Gastroesophageal sphincter (tissue), 4 donors: Measurements from ENCODE around the gene RAF1. TPM values are rescaled to one million over a fixed set of nuclear protein-coding genes. Genes with fewer than 3 reads are reported as not detected.

Source experiments
- ATAC-seq: fragments of 150-250 bp; one replicate; pipeline ENCODE4 v1.9.1; 2016; ENCODE audit warnings: mild to moderate bottlenecking, moderate library complexity
- H3K27ac ChIP-seq, 4 donors: fragments of 200-600 bp; sonication (generic) in 3 of 4; 1 replicate in 3 of 4; 2 replicates in 1 of 4; pipeline ENCODE4 v1.5.1; 2016 to 2019
- H3K27me3 ChIP-seq: fragments of 200-600 bp; sonication (generic); one replicate; pipeline ENCODE4 v1.5.1; 2019
- H3K36me3 ChIP-seq, 2 donors: fragments of 200-600 bp; sonication (generic); one replicate each; pipeline ENCODE4 v1.5.1; 2019; ENCODE audit warnings: control low read depth in 1 of 2
- H3K4me1 ChIP-seq, 3 donors: fragments of 200-600 bp; sonication (generic); 1 replicate in 2 of 3; 2 replicates in 1 of 3; pipeline ENCODE4 v1.5.1; 2016 to 2019; ENCODE audit warnings: control low read depth in 2 of 3
- H3K4me3 ChIP-seq, 2 donors: fragments of 200-600 bp; sonication (generic); one replicate each; pipeline ENCODE4 v1.5.1; 2019; ENCODE audit warnings: mild to moderate bottlenecking in 1 of 2, moderate library complexity in 1 of 2
- H3K9me3 ChIP-seq, 3 donors: fragments of 200-600 bp; sonication (generic); one replicate each; pipeline ENCODE4 v1.5.1; 2017 to 2019; ENCODE audit warnings: control low read depth in 2 of 3
- CTCF ChIP-seq, 4 experiments: fragments of 200-600 bp in 2 of 4; fragments of 450-650 bp in 2 of 4; sonication (generic) in 1 of 4; IDR thresholded peaks; one replicate each; pipeline ENCODE4 v1.5.1; 2017 to 2019; ENCODE audit warnings: antibody characterized with exemption in 4 of 4, mild to moderate bottlenecking in 2 of 4, moderate library complexity in 2 of 4
- EP300 ChIP-seq: sonication (generic); formaldehyde crosslinking; IDR thresholded peaks from one replicate; pipeline ENCODE4 v1.6.1; 2017; ENCODE audit warnings: antibody characterized with exemption, mild to moderate bottlenecking
- POLR2A ChIP-seq, 2 donors: fragments of 450-650 bp; IDR thresholded peaks; one replicate each; pipeline ENCODE4 v1.6.1; 2017; ENCODE audit warnings: antibody characterized with exemption in 2 of 2, mild to moderate bottlenecking in 2 of 2, moderate library complexity in 1 of 2
- POLR2AphosphoS5 ChIP-seq: sonication (generic); formaldehyde crosslinking; IDR thresholded peaks from one replicate; pipeline ENCODE4 v1.6.1; 2017; ENCODE audit warnings: antibody characterized with exemption
- WGBS, 2 donors: methylation state at CpG; one replicate each; pipeline ENCODE4 v1.1.5; 2018; ENCODE audit warnings: low coverage in 1 of 2; 5-methylcytosine and 5-hydroxymethylcytosine counted together
- total RNA-seq, 4 donors: library from RNA; depleted of rRNA; stranded (reverse); fragments of >200 nt; gene quantifications; one replicate each; pipeline ENCODE4 v1.1.0, GENCODE V29; 2016

The RAF1 gene
- total RNA-seq, 4 donors from 2014 or later = 115 to 146 (median 130) TPM

DNA sequence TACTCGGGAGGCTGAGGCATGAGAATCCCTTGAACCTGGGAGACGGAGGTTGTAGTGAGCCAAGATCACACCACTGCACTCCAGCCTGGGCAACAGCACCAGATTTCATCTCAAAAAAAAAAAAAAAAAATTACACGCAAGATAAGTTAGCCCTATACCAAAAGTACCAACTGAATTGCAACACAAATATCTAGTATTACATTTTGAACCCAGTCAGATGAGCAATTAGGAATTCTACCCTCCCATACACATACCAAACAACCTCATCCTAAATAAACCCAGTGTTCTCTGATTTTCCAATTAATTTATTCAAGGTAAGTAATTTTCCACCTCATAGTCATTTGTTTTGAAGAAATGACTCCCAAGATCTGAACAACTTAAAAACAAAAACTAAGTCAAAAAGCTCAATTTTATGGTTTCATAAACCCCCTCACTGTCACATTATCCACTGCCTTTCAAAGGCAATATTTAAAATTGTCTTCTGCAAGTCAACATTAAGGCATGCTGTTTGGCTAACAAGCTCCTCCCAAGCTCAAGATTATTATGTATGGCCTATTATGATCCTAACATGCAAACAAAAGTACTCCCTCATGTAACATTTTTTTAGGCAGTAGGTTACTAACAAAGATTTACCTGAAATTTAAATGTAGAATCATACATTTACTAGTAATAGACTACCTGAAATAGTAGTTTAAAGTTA is 4.5 kb downstream of the RAF1 start:
- H3K4me3 ChIP-seq = no peak overlapping the region
- H3K4me1 ChIP-seq = peaks cover 0 to 84% (median 19%) of the 10 kb centered on the region in 3 donors
- WGBS, 2 donors = 57 to 67% methylated on average over 1 of the region's 3 CpGs
- no peaks in the 10 kb centered on the region for H3K36me3 ChIP-seq
- H3K27me3 ChIP-seq = no peaks in the 10 kb centered on the region
- TF ChIP-seq EP300 (no peak), POLR2A (IDR thresholded peaks at IDR 0.05) (no peak), POLR2AphosphoS5 (no peak), CTCF (IDR thresholded peaks at IDR 0.05) (no peak)
- H3K27ac ChIP-seq = peak overlapping the region in 3 of 4 donors; percentile 65 to 99 (median 75)
- ATAC-seq = no peak
- H3K9me3 ChIP-seq = no peaks in the 10 kb centered on the region

- ATAC-seq = no peak
- TF ChIP-seq EP300 (no peak), POLR2AphosphoS5 (peak; percentile 20)
- Histone ChIP-seq H3K9me3 (no peaks in the 10 kb centered on the region), H3K36me3 (no peaks in the 10 kb centered on the region), H3K4me1 (peaks cover 0 to 92% (median 19%) of the 10 kb centered on the region in 3 donors), H3K4me3 (no peak overlapping the region), H3K27ac (peak overlapping the region; percentile 27 to 99 (median 70)), H3K27me3 (no peaks in the 10 kb centered on the region)
- 29 to 42% methylated on average over 3 to 4 of the region's 4 CpGs for WGBS, 2 donors
Observed at GRCh38 chr3:12658593-12659058, 5.3 kb downstream of the RAF1 start.

DNA sequence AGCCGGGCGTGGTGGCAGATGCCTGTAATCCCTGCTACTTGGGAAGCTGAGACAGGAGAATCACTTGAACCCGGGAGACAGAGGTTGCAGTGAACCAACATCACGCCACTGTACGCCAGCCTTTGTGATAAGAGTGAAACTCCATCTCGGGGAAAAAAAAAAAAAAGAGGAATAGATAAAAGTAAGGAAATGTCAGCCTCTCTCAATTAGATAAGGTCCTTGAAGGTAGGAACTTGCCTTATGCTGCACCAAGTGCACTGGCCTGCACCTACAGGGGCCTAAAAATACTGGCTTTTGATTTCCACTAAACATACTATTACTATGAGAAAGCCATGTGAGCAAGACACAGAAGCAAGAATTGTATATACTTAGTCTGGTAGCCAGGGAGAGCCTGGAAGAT is 7.1 kb downstream of the RAF1 start:
- Histone ChIP-seq H3K9me3 (no peaks in the 10 kb centered on the region), H3K27me3 (no peaks in the 10 kb centered on the region), H3K36me3 (no peaks in the 10 kb centered on the region), H3K4me3 (no peak overlapping the region), H3K4me1 (peaks cover 0 to 100% (median 17%) of the 10 kb centered on the region in 3 donors), H3K27ac (peak overlapping the region in 1 of 4 donors; percentile 99)
- TF ChIP-seq EP300 (no peak), CTCF (IDR thresholded peaks at IDR 0.05) (no peak), POLR2A (IDR thresholded peaks at IDR 0.05) (no peak), POLR2AphosphoS5 (no peak)
- whole genome bisulfite sequencing, 2 donors = 81 to 93% methylated on average over 2 to 5 of the region's 6 CpGs
- ATAC-seq = no peak

- H3K9me3 ChIP-seq = no peaks in the 10 kb centered on the region
- TF ChIP-seq POLR2A (IDR thresholded peaks at IDR 0.05) (no peak), CTCF (IDR thresholded peaks at IDR 0.05) (no peak), POLR2AphosphoS5 (no peak), EP300 (no peak)
- H3K27ac ChIP-seq = no peak overlapping the region
- H3K27me3 ChIP-seq = no peaks in the 10 kb centered on the region
- H3K4me1 ChIP-seq = peaks cover 0 to 99% (median 11%) of the 10 kb centered on the region in 3 donors
- H3K36me3 ChIP-seq = no peaks in the 10 kb centered on the region
- no peak for ATAC-seq
- no peak overlapping the region for H3K4me3 ChIP-seq
Observed at GRCh38 chr3:12656193-12656592, 7.7 kb downstream of the RAF1 start.

GRCh38 chr3:12655701-12656100 is 8.2 kb downstream of the RAF1 start:
- no peak overlapping the region for H3K27ac ChIP-seq
- WGBS, 2 donors = 62 to 64% methylated on average over 4 of the region's 4 CpGs

More at GRCh38 chr3:12655701-12656100, 8.2 kb downstream of the RAF1 start:
- H3K36me3 ChIP-seq = no peaks in the 10 kb centered on the region
- H3K27me3 ChIP-seq = no peaks in the 10 kb centered on the region
- H3K4me3 ChIP-seq = no peak overlapping the region
- peaks cover 0 to 99% (median 9%) of the 10 kb centered on the region in 3 donors for H3K4me1 ChIP-seq
- ATAC-seq = no peak
- H3K9me3 ChIP-seq = no peaks in the 10 kb centered on the region
- TF ChIP-seq CTCF (IDR thresholded peaks at IDR 0.05) = no peak
